ENCODE measurements around the gene BPI. TPM values are rescaled to one million over a fixed set of nuclear protein-coding genes. Genes with fewer than 3 reads are reported as not detected.

Gene BPI
- total RNA-seq, 1 experiment from 2014 or later = not detected

DNA sequence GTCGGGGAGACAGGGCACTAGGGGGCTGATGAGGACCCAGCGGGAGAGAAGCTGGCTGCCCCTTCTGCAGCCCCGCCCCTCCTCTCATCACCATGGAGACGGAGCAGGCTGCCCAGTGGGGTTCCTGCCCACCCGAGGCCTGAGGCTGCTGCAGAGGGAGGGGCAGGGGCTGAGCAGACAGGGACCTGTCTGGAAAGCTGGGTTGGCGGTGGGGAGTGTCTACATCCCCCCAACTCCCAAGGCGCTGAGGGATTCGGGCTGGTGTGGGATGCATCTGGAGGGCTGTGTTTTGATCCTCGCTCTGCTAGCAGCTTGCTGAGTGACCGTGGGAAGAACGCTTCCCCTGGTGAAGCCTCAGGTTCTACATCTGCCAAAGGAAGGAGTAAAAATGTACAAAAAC, 1.2 kb upstream of the BPI start:
- BruUV-seq (replicated peaks) = no TSS peak
- no peak overlapping the region for H3K4me3 ChIP-seq (ENCODE audit: low read depth, low read length)
- no peak for DNase-seq
- intact Hi-C loops (cut with micrococcal nuclease; ENCODE audit: unreplicated experiment) = no loop called here
- no peaks in the 10 kb centered on the region for H3K9me3 ChIP-seq
- H3K27me3 ChIP-seq (replicated peaks; ENCODE audit: control insufficient read depth, insufficient read depth, low read length) = no peaks in the 10 kb centered on the region
- H3K9me3 Mint-ChIP-seq (ENCODE audit: unreplicated experiment) = no peaks in the 10 kb centered on the region
- H3K36me3 Mint-ChIP-seq (ENCODE audit: insufficient read depth, unreplicated experiment) = no peaks in the 10 kb centered on the region
- no peaks in the 10 kb centered on the region for H3K4me1 Mint-ChIP-seq (ENCODE audit: low read depth, unreplicated experiment)
- TF ChIP-seq, protein P1, sequence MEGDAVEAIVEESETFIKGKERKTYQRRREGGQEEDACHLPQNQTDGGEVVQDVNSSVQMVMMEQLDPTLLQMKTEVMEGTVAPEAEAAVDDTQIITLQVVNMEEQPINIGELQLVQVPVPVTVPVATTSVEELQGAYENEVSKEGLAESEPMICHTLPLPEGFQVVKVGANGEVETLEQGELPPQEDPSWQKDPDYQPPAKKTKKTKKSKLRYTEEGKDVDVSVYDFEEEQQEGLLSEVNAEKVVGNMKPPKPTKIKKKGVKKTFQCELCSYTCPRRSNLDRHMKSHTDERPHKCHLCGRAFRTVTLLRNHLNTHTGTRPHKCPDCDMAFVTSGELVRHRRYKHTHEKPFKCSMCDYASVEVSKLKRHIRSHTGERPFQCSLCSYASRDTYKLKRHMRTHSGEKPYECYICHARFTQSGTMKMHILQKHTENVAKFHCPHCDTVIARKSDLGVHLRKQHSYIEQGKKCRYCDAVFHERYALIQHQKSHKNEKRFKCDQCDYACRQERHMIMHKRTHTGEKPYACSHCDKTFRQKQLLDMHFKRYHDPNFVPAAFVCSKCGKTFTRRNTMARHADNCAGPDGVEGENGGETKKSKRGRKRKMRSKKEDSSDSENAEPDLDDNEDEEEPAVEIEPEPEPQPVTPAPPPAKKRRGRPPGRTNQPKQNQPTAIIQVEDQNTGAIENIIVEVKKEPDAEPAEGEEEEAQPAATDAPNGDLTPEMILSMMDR (IDR thresholded peaks at IDR 0.05; ENCODE audit: insufficient read depth in 1 of 2, low read depth in 1 of 2, low read length in 1 of 2, severe bottlenecking in 1 of 2, unreplicated experiment in 1 of 2) = no peak
- H3K4me3 Mint-ChIP-seq (ENCODE audit: unreplicated experiment) = no peak overlapping the region
- peaks cover 8% of the 10 kb centered on the region for H3K27me3 Mint-ChIP-seq (ENCODE audit: insufficient read depth, unreplicated experiment)
- ChIA-PET POLR2A (no interaction called here), CTCF (interaction anchor here (0.7 to 1.6 kb wide), 2 partner anchors 106 to 462 kb away, joined by 3 to 5 read pairs; no protein-coding TSS in a partner anchor)
- peaks cover 8% of the 10 kb centered on the region for H3K4me1 ChIP-seq
- no peak overlapping the region for H3K27ac Mint-ChIP-seq (ENCODE audit: unreplicated experiment)
- no peaks in the 10 kb centered on the region for H3K36me3 ChIP-seq (ENCODE audit: control insufficient read depth, insufficient read depth, low read length)

DNA sequence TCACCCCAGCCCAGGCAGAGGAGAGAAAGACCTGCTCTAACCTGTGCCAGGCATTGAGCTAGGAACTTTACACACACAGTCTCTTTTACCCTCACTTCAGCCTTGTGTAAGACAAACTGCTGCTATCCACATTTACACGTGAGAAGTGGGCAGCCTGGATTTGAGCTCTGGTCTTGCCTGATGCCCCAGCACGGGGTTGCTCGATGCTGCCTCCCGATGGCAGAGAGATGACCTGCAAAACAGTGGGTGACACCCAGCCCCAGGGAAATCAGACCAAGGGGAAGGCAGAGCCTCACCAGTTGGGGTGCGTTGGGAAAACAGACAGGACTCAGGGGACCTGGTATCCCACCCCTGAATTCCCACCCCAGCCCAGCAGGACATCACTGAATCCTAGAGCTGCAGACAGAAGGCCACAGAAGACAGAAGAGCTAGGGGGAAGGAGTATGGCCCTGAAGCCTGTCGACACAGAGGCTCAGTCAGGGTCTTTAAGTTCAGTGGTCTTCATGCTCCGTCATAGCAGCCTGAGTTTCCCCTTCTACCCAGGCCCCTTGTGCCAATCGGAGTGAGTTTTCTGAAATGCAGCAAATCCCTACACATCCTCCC, 990 bp downstream of the BPI start:
- peaks cover 5% of the 10 kb centered on the region for H3K4me1 ChIP-seq
- intact Hi-C loops (cut with micrococcal nuclease; ENCODE audit: unreplicated experiment) = no loop called here
- Mint-ChIP-seq H3K36me3 (ENCODE audit: insufficient read depth, unreplicated experiment) (no peaks in the 10 kb centered on the region), H3K27ac (ENCODE audit: unreplicated experiment) (no peak overlapping the region), H3K27me3 (ENCODE audit: insufficient read depth, unreplicated experiment) (peaks cover 8% of the 10 kb centered on the region), H3K9me3 (ENCODE audit: unreplicated experiment) (no peaks in the 10 kb centered on the region), H3K4me1 (ENCODE audit: low read depth, unreplicated experiment) (no peaks in the 10 kb centered on the region), H3K4me3 (ENCODE audit: unreplicated experiment) (no peak overlapping the region)
- H3K27me3 ChIP-seq (replicated peaks; ENCODE audit: control insufficient read depth, insufficient read depth, low read length) = no peaks in the 10 kb centered on the region
- TF ChIP-seq, protein P1 (IDR thresholded peaks at IDR 0.05; ENCODE audit: insufficient read depth in 1 of 2, low read depth in 1 of 2, low read length in 1 of 2, severe bottlenecking in 1 of 2, unreplicated experiment in 1 of 2) = peak; percentile 68 to 70
- peaks cover 8% of the 10 kb centered on the region; the same call in 1 of the 2 replicates for H3K9me3 ChIP-seq
- no peaks in the 10 kb centered on the region for H3K36me3 ChIP-seq (ENCODE audit: control insufficient read depth, insufficient read depth, low read length)
- ChIA-PET CTCF (interaction anchor here (0.6 to 1.5 kb wide), 14 partner anchors 10 to 543 kb away, joined by 3 to 9 read pairs (median 4); partner anchors contain the start of gene RALGAPB), POLR2A (no interaction called here)
- H3K4me3 ChIP-seq (ENCODE audit: low read depth, low read length) = no peak overlapping the region
- DNase-seq = peak; percentile 70 to 77
- BruUV-seq (replicated peaks) = no TSS peak

DNA sequence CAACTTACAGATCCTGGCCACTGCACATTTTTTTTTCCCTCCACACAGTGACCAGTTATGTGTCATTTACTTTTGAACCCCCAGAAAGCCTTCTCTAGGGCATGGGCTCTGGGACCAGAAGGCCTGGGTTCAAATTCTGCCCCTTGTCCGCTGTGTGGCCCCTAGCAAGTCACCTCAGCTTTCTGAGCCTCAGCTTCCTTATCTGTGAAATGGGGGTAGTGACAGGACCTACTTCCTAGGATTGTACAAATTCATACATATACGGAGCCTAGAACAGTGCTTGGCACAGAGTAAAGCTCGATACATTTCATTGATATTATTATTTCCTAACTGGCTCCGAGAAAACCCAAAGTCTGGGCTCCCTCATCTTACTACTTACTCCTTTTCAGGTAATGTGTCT, 1.6 kb downstream of the BPI start:
- no TSS peak for BruUV-seq (replicated peaks)
- no peaks in the 10 kb centered on the region for H3K27me3 ChIP-seq (replicated peaks; ENCODE audit: control insufficient read depth, insufficient read depth, low read length)
- Mint-ChIP-seq H3K4me1 (ENCODE audit: low read depth, unreplicated experiment) (no peaks in the 10 kb centered on the region), H3K36me3 (ENCODE audit: insufficient read depth, unreplicated experiment) (no peaks in the 10 kb centered on the region), H3K27ac (ENCODE audit: unreplicated experiment) (no peak overlapping the region), H3K9me3 (ENCODE audit: unreplicated experiment) (no peaks in the 10 kb centered on the region), H3K4me3 (ENCODE audit: unreplicated experiment) (no peak overlapping the region), H3K27me3 (ENCODE audit: insufficient read depth, unreplicated experiment) (peaks cover 8% of the 10 kb centered on the region)
- no peaks in the 10 kb centered on the region for H3K36me3 ChIP-seq (ENCODE audit: control insufficient read depth, insufficient read depth, low read length)
- TF ChIP-seq, protein P1 (IDR thresholded peaks at IDR 0.05; ENCODE audit: insufficient read depth in 1 of 2, low read depth in 1 of 2, low read length in 1 of 2, severe bottlenecking in 1 of 2, unreplicated experiment in 1 of 2) = no peak
- POLR2A ChIA-PET = no interaction called here
- peaks cover 8% of the 10 kb centered on the region; the same call in 1 of the 2 replicates for H3K9me3 ChIP-seq
- H3K4me3 ChIP-seq (ENCODE audit: low read depth, low read length) = no peak overlapping the region
- H3K4me1 ChIP-seq = no peaks in the 10 kb centered on the region
- intact Hi-C loops (cut with micrococcal nuclease; ENCODE audit: unreplicated experiment) = no loop called here
- CTCF ChIA-PET = interaction anchor here (0.6 to 1.5 kb wide), 8 partner anchors 10 to 543 kb away, joined by 3 to 9 read pairs (median 4); no protein-coding TSS in a partner anchor
- DNase-seq = no peak
